ENCODE measurements around the gene STIP1. TPM values are rescaled to one million over a fixed set of nuclear protein-coding genes. Genes with fewer than 3 reads are reported as not detected.
A peak's percentile ranks its signal among the peaks of the same experiment; 100 is the strongest.

STIP1 gene
- total RNA-seq, 1 donor from 2014 or later, result 91.3 TPM

DNA sequence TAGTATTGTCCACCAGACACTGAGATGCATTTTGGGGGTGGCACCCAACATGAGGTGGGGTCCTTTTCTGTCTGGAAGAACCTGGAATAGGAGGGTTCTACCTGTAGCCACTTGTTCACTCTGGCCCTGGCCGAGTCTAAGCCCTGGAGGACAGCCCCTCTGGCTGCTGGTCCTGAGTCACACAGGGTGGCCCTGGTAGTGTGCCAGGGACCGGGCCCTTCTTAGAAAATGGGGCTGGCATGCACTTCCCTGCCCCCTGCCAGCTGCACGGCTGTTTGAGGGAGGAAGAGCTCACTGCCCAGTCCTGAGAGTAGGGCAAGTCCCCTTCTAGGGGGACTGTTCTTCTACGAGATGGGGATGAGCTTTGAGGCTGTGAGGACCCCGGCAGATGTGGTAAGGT is 67.5 kb downstream of the STIP1 start:
- Histone ChIP-seq H3K36me3 (peaks cover 0 to 21% of the 10 kb centered on the region in 2 donors), H3K9me3 (no peaks in the 10 kb centered on the region), H3K4me1 (peaks cover 35% of the 10 kb centered on the region), H3K27ac (no peak overlapping the region), H3K27me3 (no peaks in the 10 kb centered on the region), H3K4me3 (peak overlapping the region in 1 of 2 donors; percentile 85)
- no peak for DNase-seq (ENCODE audit: extremely low spot score in 2 of 2)
- intact Hi-C loops (cut with DNase I), result no loop called here
- TF ChIP-seq CTCF (IDR thresholded peaks at IDR 0.05), result no peak
- no peak for TF ChIP-seq POLR2A (IDR thresholded peaks at IDR 0.05)

Other genes starting within 250 kb of the STIP1 start
- 7.1 TPM for gene NAA40, start 247.2 kb upstream of the STIP1 start, total RNA-seq
- 383 TPM for gene COX8A, start 211.6 kb upstream of the STIP1 start, total RNA-seq
- gene OTUB1, start 199.7 kb upstream of the STIP1 start, total RNA-seq, result 85.0 TPM
- gene FLRT1, start 150.2 kb upstream of the STIP1 start, total RNA-seq, result 0.49 TPM
- gene MACROD1, start 20.1 kb upstream of the STIP1 start, total RNA-seq, result 61.4 TPM
- gene FERMT3, start 20.6 kb downstream of the STIP1 start, total RNA-seq, result 24.3 TPM
- gene TRPT1, start 40.0 kb downstream of the STIP1 start, total RNA-seq, result 27.7 TPM
- 38.8 TPM for gene NUDT22, start 40.1 kb downstream of the STIP1 start, total RNA-seq
- 43.7 TPM for gene DNAJC4, start 44.4 kb downstream of the STIP1 start, total RNA-seq
- gene VEGFB, start 48.4 kb downstream of the STIP1 start, total RNA-seq, result 44.9 TPM
- 66.0 TPM for gene FKBP2, start 54.9 kb downstream of the STIP1 start, total RNA-seq
- 85.2 TPM for gene PPP1R14B, start 60.8 kb downstream of the STIP1 start, total RNA-seq
- 33.1 TPM for gene PLCB3, start 65.4 kb downstream of the STIP1 start, total RNA-seq
- 83.5 TPM for gene BAD, start 98.5 kb downstream of the STIP1 start, total RNA-seq
- 20.6 TPM for gene GPR137, start 99.7 kb downstream of the STIP1 start, total RNA-seq
- gene KCNK4, start 105.1 kb downstream of the STIP1 start, total RNA-seq, result 0.98 TPM
- gene CATSPERZ, start 114.2 kb downstream of the STIP1 start, total RNA-seq, result not detected
- 44.4 TPM for gene ESRRA, start 119.4 kb downstream of the STIP1 start, total RNA-seq
- gene TRMT112, start 131.4 kb downstream of the STIP1 start, total RNA-seq, result 195 TPM
- gene PRDX5, start 131.9 kb downstream of the STIP1 start, total RNA-seq, result 229 TPM
- gene CCDC88B, start 154.0 kb downstream of the STIP1 start, total RNA-seq, result 7.9 TPM
- 39.3 TPM for gene RPS6KA4, start 173.0 kb downstream of the STIP1 start, total RNA-seq